ENCODE measurements around the gene KCNJ6.

DNA sequence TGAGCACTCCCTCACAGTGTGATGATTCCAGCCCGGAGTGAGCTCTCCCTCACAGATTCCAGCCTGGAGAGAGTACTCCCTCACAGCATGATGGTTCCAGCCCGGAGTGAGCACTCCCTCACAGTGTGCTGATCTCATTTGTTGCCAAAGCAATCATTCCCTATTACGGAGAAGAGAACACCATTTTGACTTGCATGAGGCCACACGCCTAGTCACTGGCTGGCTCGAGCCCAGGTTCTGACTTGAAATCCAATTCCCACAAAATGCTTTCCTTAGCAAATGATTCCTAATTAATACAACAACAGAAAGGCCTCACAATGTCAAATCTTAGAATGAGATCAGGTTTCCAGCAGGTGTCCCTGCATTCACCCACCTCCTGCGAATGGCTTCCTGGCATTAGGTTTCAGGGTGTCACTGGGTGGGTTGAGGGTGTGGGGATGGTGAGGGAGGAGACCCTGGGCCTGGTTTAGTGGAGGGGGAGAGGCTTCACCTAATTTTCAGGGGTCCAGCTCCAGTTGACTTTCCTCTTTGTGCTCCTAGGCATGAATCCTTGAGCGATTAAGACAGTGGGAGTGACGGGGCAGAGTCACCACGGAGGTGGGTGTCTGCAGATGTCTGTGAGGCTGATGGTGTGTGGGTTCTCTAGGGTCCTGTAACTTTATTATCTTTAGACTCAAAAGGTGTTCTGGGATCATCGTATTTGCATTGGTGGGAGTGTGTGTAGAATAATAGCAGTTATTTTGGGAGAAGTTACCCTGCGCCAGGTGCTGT is 158.5 kb downstream of the KCNJ6 start:
- no peak for TF ChIP-seq JUND (IDR thresholded peaks at IDR 0.05)
- no peak for TF ChIP-seq CTCF (IDR thresholded peaks at IDR 0.05 in 2 of 3, conservative IDR thresholded peaks at IDR 0.05 in 1 of 3; ENCODE audit: borderline replicate concordance in 1 of 3, insufficient read depth in 1 of 3, low read depth in 2 of 3, low read length in 2 of 3)
- TF ChIP-seq POLR2AphosphoS5 (IDR thresholded peaks at IDR 0.05; ENCODE audit: low read depth, low read length): no peak
- TF ChIP-seq REST (IDR thresholded peaks at IDR 0.05; ENCODE audit: low read depth): no peak
- no peak for TF ChIP-seq POLR2A (IDR thresholded peaks at IDR 0.05; ENCODE audit: borderline replicate concordance, extremely low read depth, insufficient read depth, insufficient read length)
- no peak for TF ChIP-seq EZH2 (IDR thresholded peaks at IDR 0.05)
- TF ChIP-seq CEBPB (IDR thresholded peaks at IDR 0.05; ENCODE audit: low read depth): no peak
- TF ChIP-seq EZH2phosphoT487 (IDR thresholded peaks at IDR 0.05; ENCODE audit: borderline replicate concordance): no peak
- no peak for TF ChIP-seq MAX (IDR thresholded peaks at IDR 0.05)
- TF ChIP-seq ELF1 (IDR thresholded peaks at IDR 0.05; ENCODE audit: borderline replicate concordance, low read depth): no peak
- TF ChIP-seq, protein P1, sequence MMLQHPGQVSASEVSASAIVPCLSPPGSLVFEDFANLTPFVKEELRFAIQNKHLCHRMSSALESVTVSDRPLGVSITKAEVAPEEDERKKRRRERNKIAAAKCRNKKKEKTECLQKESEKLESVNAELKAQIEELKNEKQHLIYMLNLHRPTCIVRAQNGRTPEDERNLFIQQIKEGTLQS (IDR thresholded peaks at IDR 0.05): no peak
- no peak for TF ChIP-seq SP1 (IDR thresholded peaks at IDR 0.05; ENCODE audit: low read depth)
- no peak for TF ChIP-seq YY1 (IDR thresholded peaks at IDR 0.05; ENCODE audit: extremely low read depth, insufficient replicate concordance, low read depth, low read length)
- no peak for TF ChIP-seq SIN3A (IDR thresholded peaks at IDR 0.05; ENCODE audit: low read depth)

All from HCT116 (cell line).